ENCODE data around the gene KRTAP10-1. TPM values are rescaled to one million over a fixed set of nuclear protein-coding genes. Genes with fewer than 3 reads are reported as not detected.

Gene KRTAP10-1
- total RNA-seq, 4 donors from 2014 or later: not detected

GRCh38 chr21:44519346-44520325, 20.4 kb downstream of the KRTAP10-1 start:
- Histone ChIP-seq H3K36me3 (no peaks in the 10 kb centered on the region), H3K27me3 (peaks cover 0 to 20% (median 0%) of the 10 kb centered on the region in 4 donors), H3K4me1 (no peaks in the 10 kb centered on the region), H3K27ac (replicated peaks in 1 of 4) (no peak overlapping the region), H3K4me3 (no peak overlapping the region), H3K9me3 (no peaks in the 10 kb centered on the region)
- TF ChIP-seq EP300 (IDR thresholded peaks at IDR 0.05) (no peak), POLR2A (IDR thresholded peaks at IDR 0.05; ENCODE audit: low read depth) (no peak), CTCF (IDR thresholded peaks at IDR 0.05) (no peak), POLR2AphosphoS5 (IDR thresholded peaks at IDR 0.05) (no peak)
- DNase-seq (ENCODE audit: extremely low spot score): no peak
- 79% methylated on average over 11 of the region's 28 CpGs for WGBS
- intact Hi-C loops (cut with DNase I): no loop called here

DNA sequence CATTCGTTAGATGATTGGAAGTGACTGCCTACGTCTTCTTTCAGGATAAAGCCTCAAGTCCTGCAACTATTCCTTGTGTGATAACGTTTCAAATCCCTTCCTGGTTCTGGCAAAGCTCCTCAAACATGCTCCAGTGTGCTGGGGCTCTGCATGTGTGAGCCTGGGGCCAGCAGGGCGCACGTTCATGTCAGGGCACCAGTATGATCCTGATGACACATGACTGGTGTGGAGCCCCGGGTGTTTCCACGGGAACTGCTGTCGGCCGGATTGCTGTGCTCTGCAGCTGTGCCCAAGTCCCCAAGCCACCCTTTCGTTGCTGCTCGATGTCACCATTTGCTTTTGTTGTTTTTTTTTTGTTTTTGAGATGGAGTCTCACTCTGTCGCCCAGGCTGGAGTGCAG, 21.3 kb downstream of the KRTAP10-1 start:
- Histone ChIP-seq H3K27ac (replicated peaks in 1 of 4) (no peak overlapping the region), H3K9me3 (no peaks in the 10 kb centered on the region), H3K4me3 (no peak overlapping the region), H3K4me1 (no peaks in the 10 kb centered on the region), H3K36me3 (no peaks in the 10 kb centered on the region), H3K27me3 (peaks cover 0 to 20% (median 0%) of the 10 kb centered on the region in 4 donors)
- 80% methylated on average over 12 of the region's 12 CpGs for WGBS
- no peak for DNase-seq (ENCODE audit: extremely low spot score)
- TF ChIP-seq POLR2A (IDR thresholded peaks at IDR 0.05; ENCODE audit: low read depth): no peak
- no peak for TF ChIP-seq POLR2AphosphoS5 (IDR thresholded peaks at IDR 0.05)
- TF ChIP-seq EP300 (IDR thresholded peaks at IDR 0.05): no peak
- TF ChIP-seq CTCF (IDR thresholded peaks at IDR 0.05): no peak
- intact Hi-C loops (cut with DNase I): no loop called here

GRCh38 chr21:44517175-44517899, 22.7 kb downstream of the KRTAP10-1 start:
- H3K4me1 ChIP-seq: no peaks in the 10 kb centered on the region
- no peaks in the 10 kb centered on the region for H3K9me3 ChIP-seq
- intact Hi-C loops (cut with DNase I): no loop called here
- TF ChIP-seq POLR2AphosphoS5 (IDR thresholded peaks at IDR 0.05) (no peak), CTCF (IDR thresholded peaks at IDR 0.05) (no peak), POLR2A (IDR thresholded peaks at IDR 0.05; ENCODE audit: low read depth) (no peak), EP300 (IDR thresholded peaks at IDR 0.05) (no peak)
- 67% methylated on average over 14 of the region's 15 CpGs for WGBS
- no peaks in the 10 kb centered on the region for H3K36me3 ChIP-seq
- DNase-seq (ENCODE audit: extremely low spot score): no peak
- H3K27me3 ChIP-seq: peaks cover 0 to 22% (median 0%) of the 10 kb centered on the region in 4 donors
- no peak overlapping the region for H3K27ac ChIP-seq (replicated peaks in 1 of 4)
- H3K4me3 ChIP-seq: no peak overlapping the region

DNA sequence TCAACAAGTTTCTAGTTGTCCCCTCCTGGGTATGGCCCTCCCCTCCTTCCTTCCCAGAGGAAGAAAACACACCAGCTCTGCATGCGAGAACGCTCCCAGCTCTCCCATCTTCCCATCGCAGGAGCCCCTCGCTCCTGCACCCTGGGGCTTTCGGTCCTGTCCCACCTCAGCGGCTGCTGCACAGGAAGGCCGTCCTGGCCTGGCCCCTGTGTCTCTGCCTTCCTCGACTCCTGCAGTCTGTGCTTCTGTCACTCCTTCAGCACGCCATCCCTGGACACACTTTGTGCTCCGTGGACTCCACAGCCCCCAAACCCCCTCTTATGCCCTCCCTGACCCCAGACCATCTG, 23.2 kb downstream of the KRTAP10-1 start:
- WGBS: 79% methylated on average over 10 of the region's 10 CpGs
- no peak for TF ChIP-seq CTCF (IDR thresholded peaks at IDR 0.05)
- no peak for TF ChIP-seq POLR2AphosphoS5 (IDR thresholded peaks at IDR 0.05)
- no peak for TF ChIP-seq POLR2A (IDR thresholded peaks at IDR 0.05; ENCODE audit: low read depth)
- TF ChIP-seq EP300 (IDR thresholded peaks at IDR 0.05): no peak
- intact Hi-C loops (cut with DNase I): no loop called here
- Histone ChIP-seq H3K9me3 (no peaks in the 10 kb centered on the region), H3K4me1 (no peaks in the 10 kb centered on the region), H3K4me3 (no peak overlapping the region), H3K27me3 (peaks cover 0 to 27% (median 0%) of the 10 kb centered on the region in 4 donors), H3K27ac (replicated peaks in 1 of 4) (no peak overlapping the region), H3K36me3 (no peaks in the 10 kb centered on the region)
- DNase-seq (ENCODE audit: extremely low spot score): no peak
